Sciatic nerve (tissue), 2 donors: ENCODE data around the gene PUDP. TPM values are rescaled to one million over a fixed set of nuclear protein-coding genes. Genes with fewer than 3 reads are reported as not detected.

ENCODE experiments used
- ATAC-seq: fragments of 200-7000 bp; cut with Tn5 transposase; one replicate; pipeline ENCODE4 v1.9.1; 2020; ENCODE audit warnings: mild to moderate bottlenecking, moderate library complexity
- DNase-seq: peaks from one replicate; pipeline ENCODE4 v3.0.0-alpha.2; 2020; ENCODE audit warnings: low spot score
- intact Hi-C: fragments of 100-400 bp; cut with DNase I; formaldehyde crosslinking; loops from one replicate; pipeline ENCODE4 v1.14.2; 2022
- total RNA-seq: library from RNA; stranded (reverse); fragmentation: NEBNext Ultra II Directional; extraction: Animal tissue kit (Norgen Biotek cat#: 25700); gene quantifications from one replicate; pipeline ENCODE4 v1.2.1, GENCODE V29; 2021
- donor health status: DM: no; HTN: no; CAD: no.
- donor health status: DM: no; HTN: no; CAD: no.

Gene PUDP
- total RNA-seq, 1 donor from 2014 or later, result 17.4 TPM

GRCh38 chrX:7153231-7153630, 5.3 kb upstream of the PUDP start:
- intact Hi-C loops, result no loop called here
- ATAC-seq (no peak), DNase-seq (no peak)

GRCh38 chrX:7149411-7149810, 1.5 kb upstream of the PUDP start:
- no peak for DNase-seq
- intact Hi-C loops, result no loop called here
- no peak for ATAC-seq

- intact Hi-C loops, result no loop called here
- DNase-seq (peak; percentile 79), ATAC-seq (peak; percentile 81)
Observed at GRCh38 chrX:7147413-7147977, 458 bp downstream of the PUDP start, which contains the start of gene STS. Gene STS (plus strand): TSS chrX:7147712. CDS start chrX:7253200, 105,488 bp downstream.

- intact Hi-C loops, result no loop called here
- peak; percentile 44 for ATAC-seq
- DNase-seq, result no peak
Observed at GRCh38 chrX:7146703-7147412, 1.1 kb downstream of the PUDP start.

- no peak for ATAC-seq
Observed at GRCh38 chrX:7146020-7146702, 1.8 kb downstream of the PUDP start.

GRCh38 chrX:7145454-7145853, 2.5 kb downstream of the PUDP start:
- no peak for DNase-seq
- intact Hi-C loops, result no loop called here
- ATAC-seq, result no peak

More at GRCh38 chrX:7146020-7146702, 1.8 kb downstream of the PUDP start:
- no peak for DNase-seq
- intact Hi-C loops, result no loop called here

- no peak for ATAC-seq
- intact Hi-C loops, result no loop called here
- no peak for DNase-seq
Observed at GRCh38 chrX:7143941-7144525, 3.9 kb downstream of the PUDP start.

GRCh38 chrX:7143076-7143475, 4.9 kb downstream of the PUDP start:
- DNase-seq (no peak), ATAC-seq (no peak)
- intact Hi-C loops, result no loop called here

- DNase-seq (no peak), ATAC-seq (no peak)
- intact Hi-C loops, result no loop called here
Observed at GRCh38 chrX:7139202-7140081, 8.5 kb downstream of the PUDP start.

GRCh38 chrX:7134981-7135380, 13.0 kb downstream of the PUDP start:
- intact Hi-C loops, result no loop called here
- ATAC-seq, result no peak
- DNase-seq, result no peak

GRCh38 chrX:7133050-7133440, 14.9 kb downstream of the PUDP start:
- ATAC-seq, result peak; percentile 51
- intact Hi-C loops, result no loop called here
- DNase-seq, result no peak

GRCh38 chrX:7132335-7133049, 15.5 kb downstream of the PUDP start:
- intact Hi-C loops, result no loop called here
- ATAC-seq, result no peak
- no peak for DNase-seq

- ATAC-seq, result no peak
Observed at GRCh38 chrX:7131621-7132020, 16.3 kb downstream of the PUDP start.

GRCh38 chrX:7127056-7127455, 20.9 kb downstream of the PUDP start:
- no peak for ATAC-seq
- intact Hi-C loops, result no loop called here

More at GRCh38 chrX:7131621-7132020, 16.3 kb downstream of the PUDP start:
- no peak for DNase-seq
- intact Hi-C loops, result no loop called here

GRCh38 chrX:7120878-7121219, 27.1 kb downstream of the PUDP start:
- intact Hi-C loops, result no loop called here
- DNase-seq, result no peak
- ATAC-seq, result no peak

More at GRCh38 chrX:7127056-7127455, 20.9 kb downstream of the PUDP start:
- DNase-seq, result no peak

GRCh38 chrX:7119950-7120877, 27.7 kb downstream of the PUDP start:
- no peak for ATAC-seq
- no peak for DNase-seq
- intact Hi-C loops, result no loop called here

GRCh38 chrX:7117587-7117986, 30.4 kb downstream of the PUDP start:
- ATAC-seq, result no peak
- intact Hi-C loops, result no loop called here
- no peak for DNase-seq
